ENCODE results near the gene MIEF2. TPM values are rescaled to one million over a fixed set of nuclear protein-coding genes. Genes with fewer than 3 reads are reported as not detected.

Gene MIEF2
- total RNA-seq, 1 experiment from 2014 or later: 16.2 TPM

- Histone ChIP-seq H3K4me3 (ENCODE audit: insufficient read depth, low read depth, low read length) (peak overlapping the region; percentile 54), H3K36me3 (replicated peaks; ENCODE audit: control insufficient read depth, insufficient read depth, low read length) (peaks cover 37% of the 10 kb centered on the region), H3K27me3 (ENCODE audit: control insufficient read depth, insufficient read depth, low read length) (no peaks in the 10 kb centered on the region)
- peak; percentile 100 for DNase-seq
Measured at GRCh38 chr17:18246880-18247612, 13.4 kb upstream of the MIEF2 start.

GRCh38 chr17:18247613-18248001, 12.9 kb upstream of the MIEF2 start:
- no peak for DNase-seq
- H3K27me3 ChIP-seq (ENCODE audit: control insufficient read depth, insufficient read depth, low read length): no peaks in the 10 kb centered on the region
- peaks cover 41% of the 10 kb centered on the region for H3K36me3 ChIP-seq (replicated peaks; ENCODE audit: control insufficient read depth, insufficient read depth, low read length)
- no peak overlapping the region for H3K4me3 ChIP-seq (ENCODE audit: insufficient read depth, low read depth, low read length)

DNA sequence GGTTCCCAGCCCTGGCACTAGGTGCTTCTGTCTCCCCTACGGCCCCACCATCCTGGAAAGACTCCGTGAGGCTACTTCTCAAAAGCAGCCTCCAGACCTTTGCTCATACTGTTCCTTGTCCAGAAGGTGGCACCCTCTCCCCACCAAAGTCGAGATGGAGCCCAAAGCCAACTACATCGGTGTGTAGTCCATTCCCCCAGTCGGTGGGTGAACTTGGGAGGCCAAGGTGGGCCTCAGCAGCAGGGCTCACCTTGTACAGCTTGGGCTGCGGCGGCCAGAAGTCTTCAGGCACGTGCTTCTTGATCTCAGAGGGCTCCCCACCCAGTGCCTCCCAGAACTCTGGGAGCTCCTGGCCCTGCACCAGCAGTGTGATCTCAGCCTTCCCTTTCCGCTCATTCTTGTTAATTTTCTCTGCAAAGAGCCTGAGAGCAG, 12.1 kb upstream of the MIEF2 start:
- peak; percentile 94 for DNase-seq
- Histone ChIP-seq H3K4me3 (ENCODE audit: insufficient read depth, low read depth, low read length) (no peak overlapping the region), H3K36me3 (replicated peaks; ENCODE audit: control insufficient read depth, insufficient read depth, low read length) (peaks cover 44% of the 10 kb centered on the region), H3K27me3 (ENCODE audit: control insufficient read depth, insufficient read depth, low read length) (no peaks in the 10 kb centered on the region)

- no peak overlapping the region for H3K4me3 ChIP-seq (ENCODE audit: insufficient read depth, low read depth, low read length)
- peaks cover 41% of the 10 kb centered on the region for H3K36me3 ChIP-seq (replicated peaks; ENCODE audit: control insufficient read depth, insufficient read depth, low read length)
- no peaks in the 10 kb centered on the region for H3K27me3 ChIP-seq (ENCODE audit: control insufficient read depth, insufficient read depth, low read length)
- DNase-seq: no peak
Measured at GRCh38 chr17:18248811-18249210, 11.7 kb upstream of the MIEF2 start.

GRCh38 chr17:18250259-18250658, 10.2 kb upstream of the MIEF2 start:
- Histone ChIP-seq H3K36me3 (replicated peaks; ENCODE audit: control insufficient read depth, insufficient read depth, low read length) (peaks cover 46% of the 10 kb centered on the region), H3K4me3 (ENCODE audit: insufficient read depth, low read depth, low read length) (no peak overlapping the region), H3K27me3 (ENCODE audit: control insufficient read depth, insufficient read depth, low read length) (no peaks in the 10 kb centered on the region)
- DNase-seq: peak; percentile 67

- no peak overlapping the region for H3K4me3 ChIP-seq (ENCODE audit: insufficient read depth, low read depth, low read length)
- no peak for DNase-seq
- H3K36me3 ChIP-seq (replicated peaks; ENCODE audit: control insufficient read depth, insufficient read depth, low read length): peaks cover 43% of the 10 kb centered on the region
- no peaks in the 10 kb centered on the region for H3K27me3 ChIP-seq (ENCODE audit: control insufficient read depth, insufficient read depth, low read length)
Measured at GRCh38 chr17:18250708-18251107, 9.8 kb upstream of the MIEF2 start.

GRCh38 chr17:18251204-18251603, 9.3 kb upstream of the MIEF2 start:
- no peak for DNase-seq
- peaks cover 44% of the 10 kb centered on the region for H3K36me3 ChIP-seq (replicated peaks; ENCODE audit: control insufficient read depth, insufficient read depth, low read length)

DNA sequence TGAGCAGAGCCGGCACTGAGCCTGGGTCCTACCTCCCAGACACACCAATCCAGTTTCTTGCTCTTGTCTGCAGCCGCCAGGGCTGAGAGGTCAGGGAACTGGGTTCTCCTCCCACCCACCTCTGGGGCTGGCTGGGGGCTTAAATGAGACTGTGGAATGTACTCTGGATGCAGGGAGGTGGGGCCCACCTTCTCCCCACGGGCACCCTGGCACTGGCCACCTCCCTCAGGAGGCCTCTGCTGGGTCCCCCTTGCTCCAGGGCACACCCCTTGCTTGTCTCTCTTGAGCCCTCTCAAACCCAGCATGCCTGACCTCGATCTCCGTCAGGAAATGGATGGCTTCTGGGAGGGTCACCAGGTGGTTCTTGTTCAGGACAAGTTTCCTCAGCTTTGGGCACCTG, 8.3 kb upstream of the MIEF2 start:
- no peaks in the 10 kb centered on the region for H3K27me3 ChIP-seq (ENCODE audit: control insufficient read depth, insufficient read depth, low read length)
- no peak overlapping the region for H3K4me3 ChIP-seq (ENCODE audit: insufficient read depth, low read depth, low read length)
- H3K36me3 ChIP-seq (replicated peaks; ENCODE audit: control insufficient read depth, insufficient read depth, low read length): peaks cover 43% of the 10 kb centered on the region
- DNase-seq: no peak

More at GRCh38 chr17:18251204-18251603, 9.3 kb upstream of the MIEF2 start:
- no peak overlapping the region for H3K4me3 ChIP-seq (ENCODE audit: insufficient read depth, low read depth, low read length)
- no peaks in the 10 kb centered on the region for H3K27me3 ChIP-seq (ENCODE audit: control insufficient read depth, insufficient read depth, low read length)

- Histone ChIP-seq H3K27me3 (ENCODE audit: control insufficient read depth, insufficient read depth, low read length) (no peaks in the 10 kb centered on the region), H3K4me3 (ENCODE audit: insufficient read depth, low read depth, low read length) (no peak overlapping the region), H3K36me3 (replicated peaks; ENCODE audit: control insufficient read depth, insufficient read depth, low read length) (peaks cover 42% of the 10 kb centered on the region)
- no peak for DNase-seq
Measured at GRCh38 chr17:18253187-18253884, 7.1 kb upstream of the MIEF2 start.

- Histone ChIP-seq H3K27me3 (ENCODE audit: control insufficient read depth, insufficient read depth, low read length) (no peaks in the 10 kb centered on the region), H3K4me3 (ENCODE audit: insufficient read depth, low read depth, low read length) (no peak overlapping the region), H3K36me3 (replicated peaks; ENCODE audit: control insufficient read depth, insufficient read depth, low read length) (peaks cover 38% of the 10 kb centered on the region)
- no peak for DNase-seq
Measured at GRCh38 chr17:18253947-18254821, 6.3 kb upstream of the MIEF2 start.

DNA sequence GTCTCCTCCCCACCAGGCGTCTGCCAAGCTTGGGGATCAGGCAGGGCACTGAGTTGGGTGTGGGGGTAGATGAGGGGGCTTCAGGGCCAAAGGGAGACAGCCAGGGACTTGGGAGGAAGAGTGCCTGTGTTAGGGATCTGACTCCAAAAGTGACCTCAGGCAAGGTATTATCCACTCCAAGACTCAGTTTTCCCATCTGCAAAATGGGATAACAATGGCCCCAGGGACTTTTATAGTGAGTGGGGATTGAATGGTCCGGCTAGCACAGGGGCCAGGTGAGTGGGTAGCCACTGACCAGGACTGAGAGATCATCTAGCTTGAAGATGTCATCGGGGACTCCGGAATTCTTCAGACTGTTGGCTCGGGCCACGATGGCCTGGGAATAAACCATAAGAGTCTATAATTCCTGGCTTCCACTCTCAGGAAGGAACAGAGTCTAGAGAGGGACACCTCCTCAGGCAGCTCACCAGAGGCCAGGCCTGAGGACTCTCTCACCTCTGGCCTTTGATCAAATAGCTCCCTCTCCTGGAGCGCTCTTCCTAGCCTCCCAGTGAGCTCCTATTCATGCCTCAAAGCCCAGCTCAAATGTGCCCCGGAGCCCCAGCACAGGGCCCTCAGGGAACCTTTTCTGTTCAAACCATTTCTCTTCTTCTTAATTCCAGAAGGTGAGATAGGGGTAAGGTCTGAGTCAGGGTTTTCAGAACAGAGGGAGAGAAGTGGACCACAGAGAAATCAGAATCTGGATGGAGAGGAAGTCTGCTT, 5.4 kb upstream of the MIEF2 start:
- H3K4me3 ChIP-seq (ENCODE audit: insufficient read depth, low read depth, low read length): no peak overlapping the region
- peaks cover 37% of the 10 kb centered on the region for H3K36me3 ChIP-seq (replicated peaks; ENCODE audit: control insufficient read depth, insufficient read depth, low read length)
- no peaks in the 10 kb centered on the region for H3K27me3 ChIP-seq (ENCODE audit: control insufficient read depth, insufficient read depth, low read length)
- no peak for DNase-seq

DNA sequence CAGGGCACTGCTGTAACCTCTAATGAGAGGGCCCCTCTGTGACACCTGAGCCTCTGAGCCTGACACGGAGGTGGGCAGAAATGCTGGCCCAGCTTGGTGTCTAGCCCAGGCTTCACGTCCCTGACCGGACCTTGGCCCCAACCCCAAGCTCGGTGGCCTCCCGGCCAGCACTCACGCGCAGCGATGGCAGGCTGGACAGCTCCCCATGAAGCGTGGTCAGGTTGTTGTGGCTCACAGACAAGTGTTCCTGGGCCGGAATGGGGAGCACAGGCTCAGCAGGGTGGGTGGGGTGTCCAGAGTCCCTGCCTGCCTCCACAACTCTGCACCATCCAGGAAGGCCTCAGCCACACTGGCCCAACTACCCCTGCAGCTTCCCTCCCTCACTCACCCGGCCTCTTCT, 4.1 kb upstream of the MIEF2 start:
- Histone ChIP-seq H3K4me3 (ENCODE audit: insufficient read depth, low read depth, low read length) (no peak overlapping the region), H3K36me3 (replicated peaks; ENCODE audit: control insufficient read depth, insufficient read depth, low read length) (peaks cover 29% of the 10 kb centered on the region), H3K27me3 (ENCODE audit: control insufficient read depth, insufficient read depth, low read length) (no peaks in the 10 kb centered on the region)
- no peak for DNase-seq

- H3K27me3 ChIP-seq (ENCODE audit: control insufficient read depth, insufficient read depth, low read length): no peaks in the 10 kb centered on the region
- DNase-seq: no peak
- H3K4me3 ChIP-seq (ENCODE audit: insufficient read depth, low read depth, low read length): no peak overlapping the region
- H3K36me3 ChIP-seq (replicated peaks; ENCODE audit: control insufficient read depth, insufficient read depth, low read length): peaks cover 29% of the 10 kb centered on the region
Measured at GRCh38 chr17:18256776-18257175, 3.7 kb upstream of the MIEF2 start.

Measured in H7 (cell line).